HepG2 (cell line): ENCODE results near the gene SETD3. TPM values are rescaled to one million over a fixed set of nuclear protein-coding genes. Genes with fewer than 3 reads are reported as not detected.
A peak's percentile ranks its signal among the peaks of the same experiment; 100 is the strongest.

ENCODE experiments used
- ATF7 ChIP-seq, 2 experiments: fragments of 450-650 bp in 1 of 2; sonication (generic) in 1 of 2; formaldehyde crosslinking in 1 of 2; IDR thresholded peaks; 2 replicates each; pipeline versions ENCODE4 v1.4.0 to v1.6.1; 2016 to 2020; ENCODE audit warnings: antibody characterized with exemption in 1 of 2, mild to moderate bottlenecking in 1 of 2, missing genetic modification reagents in 1 of 2
- CCAR2 ChIP-seq: fragments of 200-400 bp; formaldehyde crosslinking; optimal IDR thresholded peaks from 2 replicates; pipeline ENCODE3; 2018; ENCODE audit warnings: low read depth, mild to moderate bottlenecking, low read length, moderate library complexity
- ERF ChIP-seq: IDR thresholded peaks from 2 replicates; pipeline ENCODE4 v1.6.1; 2018; ENCODE audit warnings: missing biosample characterization, missing genetic modification reagents
- GATA4 ChIP-seq: sonication (generic); IDR thresholded peaks from 2 replicates; pipeline ENCODE4 v1.6.1; 2016; ENCODE audit warnings: antibody characterized with exemption, low read depth, borderline replicate concordance
- KDM1A ChIP-seq: IDR thresholded peaks from 2 replicates; pipeline ENCODE4 v1.6.1; 2016; ENCODE audit warnings: missing compliant biosample characterization
- KDM5B ChIP-seq: sonication (generic); formaldehyde crosslinking; IDR thresholded peaks from 2 replicates; pipeline ENCODE4 v1.4.0; 2020; ENCODE audit warnings: missing genetic modification reagents, mild to moderate bottlenecking, borderline replicate concordance
- NR2C2 ChIP-seq: sonication (generic); formaldehyde crosslinking; IDR thresholded peaks from 2 replicates; pipeline ENCODE4 v1.4.0; 2020; ENCODE audit warnings: missing genetic modification reagents, mild to moderate bottlenecking, moderate library complexity, borderline replicate concordance
- NR2F6 ChIP-seq, 2 experiments: IDR thresholded peaks; 2 replicates each; pipeline ENCODE4 v1.6.1; 2016; ENCODE audit warnings: antibody characterized with exemption in 1 of 2, mild to moderate bottlenecking in 1 of 2
- ONECUT2 ChIP-seq: sonication (generic); formaldehyde crosslinking; IDR thresholded peaks from 2 replicates; pipeline ENCODE4 v1.4.0; 2020; ENCODE audit warnings: missing genetic modification reagents
- SMAD3 ChIP-seq: sonication (generic); formaldehyde crosslinking; IDR thresholded peaks from 2 replicates; pipeline ENCODE4 v1.4.0; 2020; ENCODE audit warnings: missing genetic modification reagents
- SOX13 ChIP-seq, 3 experiments: fragments of 450-650 bp in 1 of 3; sonication (generic) in 1 of 3; formaldehyde crosslinking in 1 of 3; IDR thresholded peaks in 2 of 3; conservative IDR thresholded peaks in 1 of 3; 2 replicates each; pipeline versions ENCODE4 v1.5.0 to v1.6.1; 2016 to 2020; ENCODE audit warnings: antibody characterized with exemption in 1 of 3, mild to moderate bottlenecking in 1 of 3, missing compliant biosample characterization in 1 of 3, missing genetic modification reagents in 1 of 3, moderate library complexity in 1 of 3
- SOX5 ChIP-seq: IDR thresholded peaks from 2 replicates; pipeline ENCODE4 v1.6.1; 2016; ENCODE audit warnings: borderline replicate concordance
- THAP9 ChIP-seq: sonication (generic); formaldehyde crosslinking; IDR thresholded peaks from 2 replicates; pipeline ENCODE4; 2020; ENCODE audit warnings: missing genetic modification reagents, mild to moderate bottlenecking, borderline replicate concordance
- ZBTB25 ChIP-seq: IDR thresholded peaks from 2 replicates; pipeline ENCODE4 v1.6.1; 2018; ENCODE audit warnings: missing genetic modification reagents
- ZNF331 ChIP-seq: sonication (generic); formaldehyde crosslinking; IDR thresholded peaks from 2 replicates; pipeline ENCODE4 v1.4.0; 2020; ENCODE audit warnings: missing genetic modification reagents
- ZNF337 ChIP-seq: sonication (generic); formaldehyde crosslinking; IDR thresholded peaks from 2 replicates; pipeline ENCODE4 v1.5.1; 2020; ENCODE audit warnings: missing genetic modification reagents, low read depth, mild to moderate bottlenecking, borderline replicate concordance
- ZNF44 ChIP-seq: sonication (generic); formaldehyde crosslinking; IDR thresholded peaks from 2 replicates; pipeline ENCODE4 v1.5.1; 2020; ENCODE audit warnings: mild to moderate bottlenecking, missing genetic modification reagents
- polyA plus RNA-seq, 8 experiments: library from polyadenylated mRNA; depleted of rRNA in 3 of 8; stranded (reverse) in 7 of 8; unstranded in 1 of 8; fragments of >200 nt; fragmentation: Illumina TruSeq in 4 of 8; extraction: Trizol in 4 of 8; gene quantifications; 2 replicates each; pipeline versions ENCODE4 v1.2.1 to v1.2.3, GENCODE V29; 2011 to 2016; ENCODE audit warnings: low read depth in 4 of 8, missing spikeins in 1 of 8, mixed read lengths in 1 of 8; ENCODE audit not compliant: insufficient read depth in 1 of 8
- total RNA-seq, 5 experiments: library from RNA; depleted of rRNA; stranded (reverse); fragments of >200 nt; fragmentation: Illumina TruSeq; extraction: Trizol; gene quantifications; 2 replicates each; pipeline ENCODE4 v1.2.3, GENCODE V29; 2016; ENCODE audit warnings: low read depth in 1 of 5
- TF ChIP-seq, protein P1 (sequence below): IDR thresholded peaks from 2 replicates; pipeline ENCODE4 v1.6.1; 2016; ENCODE audit warnings: missing biosample characterization, missing genetic modification reagents, low read depth
- TF ChIP-seq, protein P2 (sequence below): IDR thresholded peaks from 2 replicates; pipeline ENCODE4 v1.6.1; 2016; ENCODE audit warnings: mild to moderate bottlenecking

Gene SETD3
- total and polyA plus RNA-seq, 2 of the 13 experiments (the other 11 are each of a cell fraction or from before 2014, with no cell fraction given), result 30.3 to 67.1 TPM

DNA sequence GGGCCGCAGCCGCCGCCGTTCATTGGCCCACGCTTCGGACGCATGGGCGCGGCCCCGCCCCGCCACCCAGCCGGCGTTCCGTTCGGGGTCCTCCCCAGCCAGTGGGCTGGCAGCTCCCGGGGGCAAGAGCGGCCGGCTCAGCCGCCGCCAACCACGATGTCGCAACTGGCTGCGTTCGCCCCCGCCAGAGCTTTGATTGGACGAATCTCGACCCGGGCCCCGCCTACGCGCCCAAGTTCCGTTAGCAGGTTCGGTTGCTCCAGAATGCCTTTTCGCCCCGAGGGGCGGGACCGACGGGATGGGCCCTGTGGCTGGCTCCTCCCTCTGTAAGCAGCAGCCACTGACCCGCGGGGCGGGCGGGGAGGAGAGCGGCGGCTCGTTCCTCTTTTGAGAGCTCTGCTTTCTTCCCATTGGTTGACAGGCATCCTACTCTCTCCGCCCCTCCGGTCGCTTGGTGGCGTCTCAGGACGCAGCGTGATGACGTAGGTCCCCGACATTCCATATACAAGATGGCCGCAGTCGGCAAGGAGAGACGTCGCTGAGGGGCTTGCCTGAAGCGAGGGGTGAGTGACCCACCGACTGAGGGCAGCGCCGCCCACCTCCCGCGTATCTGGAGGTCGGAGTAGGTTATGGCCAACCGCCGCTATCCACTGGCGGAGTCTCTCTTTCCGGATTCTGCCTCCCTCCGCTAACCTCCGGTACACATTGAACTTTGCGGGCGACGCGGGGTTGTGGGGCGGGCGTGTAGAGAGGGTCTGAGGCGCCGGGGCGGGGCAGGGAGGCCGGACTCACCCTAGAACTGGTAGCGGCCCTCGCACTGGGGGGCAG, 472 bp upstream of the SETD3 start, which contains the start of gene CCNK (continued):
- peak; percentile 74; the same call in 1 of the 2 replicates for TF ChIP-seq SOX13 (IDR thresholded peaks at IDR 0.05)
- TF ChIP-seq SOX13 (CRISPR knock-in tag; conservative IDR thresholded peaks at IDR 0.05 in 1 of 2, IDR thresholded peaks at IDR 0.05 in 1 of 2), result peak in 1 of 2 experiments; percentile 21; a peak in 1 of 4 replicates
- TF ChIP-seq ERF, result peak; percentile 28; the same call in 1 of the 2 replicates
- peak; percentile 84 for TF ChIP-seq NR2C2 (CRISPR knock-in tag)
- TF ChIP-seq SMAD3 (CRISPR knock-in tag), result peak; percentile 45; the same call in 1 of the 2 replicates
- no peak for TF ChIP-seq ONECUT2 (CRISPR knock-in tag)
- peak; percentile 97 for TF ChIP-seq ZBTB25
- TF ChIP-seq GATA4, result 0 out of 2 replicates have a peak, but pooled peaks have one; percentile 16
- TF ChIP-seq THAP9 (CRISPR knock-in tag), result peak; percentile 90
- TF ChIP-seq ZNF337 (CRISPR knock-in tag), result peak; percentile 46; the same call in 1 of the 2 replicates
- TF ChIP-seq, protein P1, sequence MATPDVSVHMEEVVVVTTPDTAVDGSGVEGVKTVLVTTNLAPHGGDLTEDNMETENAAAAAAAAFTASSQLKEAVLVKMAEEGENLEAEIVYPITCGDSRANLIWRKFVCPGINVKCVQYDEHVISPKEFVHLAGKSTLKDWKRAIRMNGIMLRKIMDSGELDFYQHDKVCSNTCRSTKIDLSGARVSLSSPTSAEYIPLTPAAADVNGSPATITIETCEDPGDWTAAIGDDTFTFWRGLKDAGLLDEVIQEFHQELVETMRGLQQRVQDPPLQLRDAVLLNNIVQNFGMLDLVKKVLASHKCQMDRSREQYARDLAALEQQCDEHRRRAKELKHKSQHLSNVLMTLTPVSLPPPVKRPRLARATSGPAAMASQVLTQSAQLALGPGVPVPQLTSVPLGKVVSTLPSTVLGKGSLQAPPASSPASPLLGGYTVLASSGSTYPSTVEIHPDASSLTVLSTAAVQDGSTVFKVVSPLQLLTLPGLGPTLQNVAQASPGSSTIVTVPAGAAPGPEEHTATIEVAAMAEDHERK, result peak; percentile 77
- TF ChIP-seq, protein P2, sequence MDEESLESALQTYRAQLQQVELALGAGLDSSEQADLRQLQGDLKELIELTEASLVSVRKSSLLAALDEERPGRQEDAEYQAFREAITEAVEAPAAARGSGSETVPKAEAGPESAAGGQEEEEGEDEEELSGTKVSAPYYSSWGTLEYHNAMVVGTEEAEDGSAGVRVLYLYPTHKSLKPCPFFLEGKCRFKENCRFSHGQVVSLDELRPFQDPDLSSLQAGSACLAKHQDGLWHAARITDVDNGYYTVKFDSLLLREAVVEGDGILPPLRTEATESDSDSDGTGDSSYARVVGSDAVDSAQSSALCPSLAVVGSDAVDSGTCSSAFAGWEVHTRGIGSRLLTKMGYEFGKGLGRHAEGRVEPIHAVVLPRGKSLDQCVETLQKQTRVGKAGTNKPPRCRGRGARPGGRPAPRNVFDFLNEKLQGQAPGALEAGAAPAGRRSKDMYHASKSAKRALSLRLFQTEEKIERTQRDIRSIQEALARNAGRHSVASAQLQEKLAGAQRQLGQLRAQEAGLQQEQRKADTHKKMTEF (CRISPR knock-in tag), result peak; percentile 75
- no peak for TF ChIP-seq ATF7 (IDR thresholded peaks at IDR 0.05)
- peak; percentile 59; the same call in 1 of the 2 replicates for TF ChIP-seq ATF7 (CRISPR knock-in tag; IDR thresholded peaks at IDR 0.05)
- peak; percentile 76; the same call in 1 of the 2 replicates for TF ChIP-seq KDM5B
- no peak; the same call in 1 of the 2 replicates for TF ChIP-seq NR2F6 (IDR thresholded peaks at IDR 0.05)
- TF ChIP-seq NR2F6 (CRISPR knock-in tag; IDR thresholded peaks at IDR 0.05), result peak; percentile 14; the same call in 1 of the 2 replicates
- no peak for TF ChIP-seq CCAR2
- TF ChIP-seq ZNF44 (CRISPR knock-in tag), result peak; percentile 66; the same call in 1 of the 2 replicates
- TF ChIP-seq ZNF331 (CRISPR knock-in tag), result peak; percentile 44; the same call in 1 of the 2 replicates
- TF ChIP-seq SOX5, result peak; percentile 38; the same call in 1 of the 2 replicates
- no peak for TF ChIP-seq KDM1A
